BLaER1 (cell line): Measurements from ENCODE around the gene SLC11A2.

ENCODE experiments used
- H3K27ac ChIP-seq: shearing (Covaris generic); formaldehyde crosslinking; 2 replicates; pipeline ENCODE4 v1.8.1; 2022
- H3K27me3 ChIP-seq: shearing (Covaris generic); formaldehyde crosslinking; 2 replicates; pipeline ENCODE4 v1.8.1; 2022
- H3K36me3 ChIP-seq: shearing (Covaris generic); formaldehyde crosslinking; 2 replicates; pipeline ENCODE4 v1.8.1; 2022
- H3K4me1 ChIP-seq: shearing (Covaris generic); formaldehyde crosslinking; 2 replicates; pipeline ENCODE4 v1.8.1; 2022
- H3K4me2 ChIP-seq: shearing (Covaris generic); formaldehyde crosslinking; 2 replicates; pipeline ENCODE4 v1.8.1; 2022
- H3K4me3 ChIP-seq: shearing (Covaris generic); formaldehyde crosslinking; 2 replicates; pipeline ENCODE4 v1.8.1; 2022
- H3K9ac ChIP-seq: shearing (Covaris generic); formaldehyde crosslinking; 2 replicates; pipeline ENCODE4 v1.8.1; 2022
- H3K9me3 ChIP-seq: shearing (Covaris generic); formaldehyde crosslinking; 2 replicates; pipeline ENCODE4 v1.8.1; 2022
- H4K20me1 ChIP-seq: shearing (Covaris generic); formaldehyde crosslinking; 2 replicates; pipeline ENCODE4 v1.8.1; 2022
- Cebpa-rat ChIP-seq: shearing (Covaris generic); IDR thresholded peaks from 2 replicates; pipeline ENCODE4 v1.8.1; 2022

Gene SLC11A2

DNA sequence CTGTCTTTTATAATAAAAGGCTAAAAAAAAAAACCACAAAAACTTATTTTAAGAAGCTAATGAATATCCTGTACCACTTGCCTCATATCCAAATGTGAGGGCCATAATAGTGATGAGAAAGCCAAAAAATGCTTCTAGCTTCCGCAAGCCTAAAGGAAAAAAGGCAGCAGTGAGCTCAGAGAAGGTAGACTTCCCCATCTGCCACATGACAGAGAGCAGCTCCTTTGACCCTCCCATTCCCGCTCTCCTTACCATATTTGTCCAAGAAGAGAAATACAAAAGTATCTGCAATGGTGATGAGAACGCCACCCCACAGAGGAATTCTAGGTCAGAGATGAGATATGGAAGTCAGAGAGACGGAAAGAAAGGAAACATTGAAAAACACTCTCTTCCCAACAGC is 27.1 kb downstream of the SLC11A2 start:
- H3K4me2 ChIP-seq: no peak overlapping the region
- H3K27ac ChIP-seq: no peak overlapping the region
- H3K4me3 ChIP-seq: no peak overlapping the region
- H3K27me3 ChIP-seq: no peaks in the 10 kb centered on the region
- no peaks in the 10 kb centered on the region for H3K4me1 ChIP-seq
- no peak overlapping the region for H3K9ac ChIP-seq
- peaks cover 98% of the 10 kb centered on the region for H3K36me3 ChIP-seq
- peaks cover under 1% of the 10 kb centered on the region; the same call in 1 of the 2 replicates for H4K20me1 ChIP-seq
- no peaks in the 10 kb centered on the region for H3K9me3 ChIP-seq
- TF ChIP-seq Cebpa-rat: no peak

DNA sequence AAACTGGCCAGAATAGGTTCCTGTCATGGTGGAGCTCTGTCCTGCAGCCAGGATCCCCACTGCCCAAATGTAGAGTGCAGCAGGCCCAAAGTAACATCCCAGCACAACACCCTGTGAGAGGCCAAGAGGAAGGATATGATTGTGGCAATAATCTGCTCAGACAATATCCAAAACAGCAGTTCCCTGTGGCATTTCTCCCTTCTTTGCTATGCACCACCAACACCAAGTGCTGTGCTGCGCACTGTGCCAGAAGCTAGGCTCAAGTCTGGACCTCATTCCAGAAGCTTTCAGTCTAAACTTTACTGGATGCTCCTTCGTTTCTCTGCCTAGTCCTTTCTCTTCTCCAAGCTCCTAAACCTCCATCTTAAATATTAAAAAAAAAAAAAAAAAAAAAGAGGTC is 33.4 kb downstream of the SLC11A2 start:
- Histone ChIP-seq H4K20me1 (no peaks in the 10 kb centered on the region), H3K4me1 (no peaks in the 10 kb centered on the region), H3K9ac (no peak overlapping the region), H3K4me2 (no peak overlapping the region), H3K27ac (no peak overlapping the region), H3K36me3 (peaks cover 98% of the 10 kb centered on the region), H3K4me3 (no peak overlapping the region), H3K9me3 (no peaks in the 10 kb centered on the region), H3K27me3 (no peaks in the 10 kb centered on the region)
- TF ChIP-seq Cebpa-rat: no peak

DNA sequence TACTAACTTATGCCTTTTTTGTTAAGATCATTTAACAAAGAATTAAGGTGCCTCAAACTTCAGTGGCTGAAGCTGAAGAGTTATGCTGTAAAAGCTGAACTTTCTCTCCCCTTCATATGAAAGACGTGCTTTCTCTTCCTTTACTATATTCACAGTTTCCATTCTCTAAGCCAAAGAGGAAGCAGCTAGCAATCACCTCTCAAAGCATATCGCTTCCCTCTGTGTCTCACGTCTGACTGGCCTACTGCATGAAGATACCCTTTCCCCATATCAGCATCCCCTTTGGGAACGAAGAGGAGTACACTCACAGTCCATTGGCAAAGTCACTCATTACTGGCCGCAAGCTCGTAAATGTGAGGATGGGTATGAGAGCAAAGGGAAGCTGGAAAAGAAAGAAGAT is 34.9 kb downstream of the SLC11A2 start:
- H3K4me3 ChIP-seq: no peak overlapping the region

GRCh38 chr12:50990791-50991190 is 35.4 kb downstream of the SLC11A2 start:
- peaks cover 90% of the 10 kb centered on the region for H3K36me3 ChIP-seq
- H3K4me3 ChIP-seq: no peak overlapping the region

More for the DNA sequence above, 34.9 kb downstream of the SLC11A2 start:
- no peaks in the 10 kb centered on the region for H3K9me3 ChIP-seq
- H3K9ac ChIP-seq: no peak overlapping the region
- no peaks in the 10 kb centered on the region for H4K20me1 ChIP-seq
- H3K4me1 ChIP-seq: no peaks in the 10 kb centered on the region
- no peaks in the 10 kb centered on the region for H3K27me3 ChIP-seq
- no peak overlapping the region for H3K27ac ChIP-seq
- peaks cover 94% of the 10 kb centered on the region for H3K36me3 ChIP-seq
- no peak for TF ChIP-seq Cebpa-rat
- H3K4me2 ChIP-seq: no peak overlapping the region

GRCh38 chr12:50990147-50990727 is 35.9 kb downstream of the SLC11A2 start:
- Histone ChIP-seq H3K9me3 (no peaks in the 10 kb centered on the region), H3K4me2 (no peak overlapping the region), H4K20me1 (no peaks in the 10 kb centered on the region), H3K36me3 (peaks cover 86% of the 10 kb centered on the region), H3K27me3 (no peaks in the 10 kb centered on the region), H3K27ac (no peak overlapping the region), H3K4me3 (no peak overlapping the region), H3K4me1 (no peaks in the 10 kb centered on the region), H3K9ac (no peak overlapping the region)
- no peak for TF ChIP-seq Cebpa-rat

More at GRCh38 chr12:50990791-50991190, 35.4 kb downstream of the SLC11A2 start:
- Histone ChIP-seq H3K4me2 (no peak overlapping the region), H3K27me3 (no peaks in the 10 kb centered on the region), H3K4me1 (no peaks in the 10 kb centered on the region), H3K9ac (no peak overlapping the region), H3K9me3 (no peaks in the 10 kb centered on the region), H3K27ac (no peak overlapping the region), H4K20me1 (no peaks in the 10 kb centered on the region)
- no peak for TF ChIP-seq Cebpa-rat

DNA sequence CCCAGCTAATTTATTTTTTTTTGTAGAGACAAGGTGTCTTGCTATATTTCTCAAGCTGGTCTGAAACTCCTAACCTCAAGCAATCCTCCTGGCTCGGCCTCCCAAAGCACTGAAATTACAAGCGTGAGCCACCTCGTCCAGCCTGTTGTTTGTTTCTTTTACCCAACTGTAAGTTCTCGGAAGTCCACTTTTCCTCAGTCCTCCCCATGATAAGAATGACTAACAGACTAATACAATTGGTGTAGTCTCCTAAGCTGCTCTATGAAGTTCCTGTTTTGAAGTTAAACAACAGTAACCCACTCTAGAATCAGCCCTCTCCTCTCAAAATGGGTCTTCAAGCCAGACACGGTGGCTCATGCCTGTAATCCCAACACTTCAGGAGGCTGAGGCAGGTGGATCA is 37.3 kb downstream of the SLC11A2 start:
- Histone ChIP-seq H3K4me1 (no peaks in the 10 kb centered on the region), H3K27ac (no peak overlapping the region), H3K4me3 (no peak overlapping the region), H3K36me3 (peaks cover 81% of the 10 kb centered on the region), H3K9me3 (no peaks in the 10 kb centered on the region), H3K4me2 (no peak overlapping the region), H3K27me3 (no peaks in the 10 kb centered on the region), H4K20me1 (no peaks in the 10 kb centered on the region), H3K9ac (no peak overlapping the region)
- no peak for TF ChIP-seq Cebpa-rat

GRCh38 chr12:50988051-50988450 is 38.1 kb downstream of the SLC11A2 start:
- H3K27ac ChIP-seq: no peak overlapping the region
- H3K9me3 ChIP-seq: no peaks in the 10 kb centered on the region
- H3K4me3 ChIP-seq: no peak overlapping the region
- H3K9ac ChIP-seq: no peak overlapping the region
- no peaks in the 10 kb centered on the region for H3K4me1 ChIP-seq
- H3K4me2 ChIP-seq: no peak overlapping the region
- TF ChIP-seq Cebpa-rat: no peak
- H4K20me1 ChIP-seq: no peaks in the 10 kb centered on the region
- no peaks in the 10 kb centered on the region for H3K27me3 ChIP-seq
- H3K36me3 ChIP-seq: peaks cover 73% of the 10 kb centered on the region

DNA sequence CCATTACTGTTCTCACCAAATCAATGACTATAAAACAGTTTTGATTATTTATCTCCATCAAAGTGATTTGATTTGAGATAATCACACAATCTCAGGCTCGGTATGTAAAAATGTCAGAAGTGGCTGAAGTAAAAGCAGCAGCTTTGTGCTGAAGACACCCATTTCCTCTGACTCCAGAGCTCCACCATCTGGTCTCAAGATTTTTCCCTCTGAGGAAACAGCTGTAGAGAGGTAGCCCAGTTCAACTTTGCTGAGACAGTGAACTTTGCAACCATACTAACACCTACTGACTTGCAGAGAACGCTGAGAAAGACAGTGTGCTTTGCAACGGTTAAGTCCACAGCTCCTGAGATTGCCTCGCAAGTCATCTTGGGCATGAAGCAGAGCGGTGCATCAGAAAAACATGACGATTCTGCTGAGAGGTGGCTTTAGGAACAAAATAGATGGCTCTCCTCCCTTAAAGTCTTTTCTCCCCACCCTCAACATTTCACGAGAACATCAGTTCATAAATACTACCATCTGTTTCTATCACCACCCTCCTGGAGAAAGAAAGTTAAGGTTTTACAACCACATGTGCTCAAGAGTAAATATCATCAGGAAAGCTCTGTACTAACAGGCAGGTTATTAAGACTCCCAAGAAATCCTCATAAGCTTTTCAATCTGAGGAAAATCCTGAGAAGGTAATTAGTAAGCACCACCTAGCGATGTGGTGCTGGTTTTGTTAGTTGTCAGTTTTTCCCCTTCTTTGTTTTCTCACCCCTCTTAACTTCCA is 39.0 kb downstream of the SLC11A2 start:
- no peaks in the 10 kb centered on the region for H3K4me1 ChIP-seq
- no peak overlapping the region for H3K4me3 ChIP-seq
- no peaks in the 10 kb centered on the region for H3K27me3 ChIP-seq
- peaks cover 64% of the 10 kb centered on the region for H3K36me3 ChIP-seq
- no peak for TF ChIP-seq Cebpa-rat
- H4K20me1 ChIP-seq: no peaks in the 10 kb centered on the region
- H3K9ac ChIP-seq: no peak overlapping the region
- H3K9me3 ChIP-seq: no peaks in the 10 kb centered on the region
- H3K4me2 ChIP-seq: no peak overlapping the region
- H3K27ac ChIP-seq: no peak overlapping the region

GRCh38 chr12:50985322-50985721 is 40.9 kb downstream of the SLC11A2 start:
- H3K4me3 ChIP-seq: no peak overlapping the region
- no peaks in the 10 kb centered on the region for H3K9me3 ChIP-seq
- no peaks in the 10 kb centered on the region for H3K4me1 ChIP-seq
- no peak overlapping the region for H3K27ac ChIP-seq
- no peak overlapping the region for H3K4me2 ChIP-seq
- no peaks in the 10 kb centered on the region for H4K20me1 ChIP-seq
- peaks cover 53% of the 10 kb centered on the region for H3K36me3 ChIP-seq
- H3K27me3 ChIP-seq: no peaks in the 10 kb centered on the region
- H3K9ac ChIP-seq: no peak overlapping the region
- no peak for TF ChIP-seq Cebpa-rat

GRCh38 chr12:50984586-50985298 is 41.4 kb downstream of the SLC11A2 start:
- Histone ChIP-seq H4K20me1 (no peaks in the 10 kb centered on the region), H3K4me2 (no peak overlapping the region), H3K27me3 (no peaks in the 10 kb centered on the region), H3K9me3 (no peaks in the 10 kb centered on the region), H3K4me3 (no peak overlapping the region), H3K36me3 (peaks cover 54% of the 10 kb centered on the region), H3K4me1 (no peaks in the 10 kb centered on the region), H3K27ac (no peak overlapping the region), H3K9ac (no peak overlapping the region)
- no peak for TF ChIP-seq Cebpa-rat
